GM12878 (cell line): ENCODE measurements around the gene POLN. TPM values are rescaled to one million over a fixed set of nuclear protein-coding genes. Genes with fewer than 3 reads are reported as not detected.

Experiments
- ATAC-seq: fragments of 200-7000 bp; cut with Tn5 transposase; 3 replicates; pipeline ENCODE4 v1.9.1; 2020; ENCODE audit warnings: mild to moderate bottlenecking, moderate library complexity
- BruUV-seq: library from RNA; stranded (reverse); fragments of 400-500 nt; replicated peaks from 2 replicates; lab custom pipeline; 2021; lab: Mats Ljungman, UMichigan
- CTCF ChIA-PET: fragments of 300-600 bp; sonication (Branson Sonifier 250); formaldehyde crosslinking; extraction: SDS; loops from one replicate; lab custom pipeline; 2021; ENCODE audit warnings: inconsistent platforms; lab: Yijun Ruan, JAX
- POLR2A ChIA-PET: fragments of 350-600 bp; formaldehyde crosslinking; extraction: SDS; loops from one replicate; lab custom pipeline; 2021; ENCODE audit warnings: inconsistent platforms; lab: Charles Lee
- RAD21 ChIA-PET: fragments of 300-600 bp; sonication (Branson Sonifier 250); formaldehyde crosslinking; loops from one replicate; lab custom pipeline; 2023; ENCODE audit warnings: antibody characterized with exemption; ENCODE audit not compliant: unreplicated experiment; lab: Charles Lee
- SMC1A ChIA-PET: fragments of 300-600 bp; sonication (Branson Sonifier 250); formaldehyde crosslinking; loops from one replicate; lab custom pipeline; 2023; ENCODE audit not compliant: unreplicated experiment, uncharacterized antibody; lab: Charles Lee
- DNase-seq: peaks from one replicate; pipeline ENCODE4 v3.0.0-alpha.2; 2011; ENCODE audit warnings: low read depth, low spot score
- FAIRE-seq: peaks from 3 replicates; lab custom pipeline; 2011; peaks lifted over from hg19 to GRCh38; lab: Jason Lieb, UNC
- H2AFZ ChIP-seq: 2 replicates; pipeline ENCODE4 v1.6.0; 2011; ENCODE audit warnings: low read depth, low read length, control low read depth; ENCODE audit not compliant: control insufficient read depth
- H3K27ac ChIP-seq: 2 replicates; pipeline ENCODE4 v1.5.1; 2011; ENCODE audit warnings: control low read depth; ENCODE audit not compliant: control insufficient read depth, insufficient read depth
- H3K27me3 ChIP-seq, 2 experiments: replicated peaks in 1 of 2; 2 replicates each; pipeline versions ENCODE4 v1.6.0 to v1.6.1; 2011; ENCODE audit warnings: low read length in 1 of 2; ENCODE audit not compliant: control insufficient read depth in 2 of 2, insufficient read depth in 2 of 2
- H3K36me3 ChIP-seq, 2 experiments: 2 replicates each; pipeline ENCODE4 v1.5.1; 2011; ENCODE audit warnings: low read length in 1 of 2; ENCODE audit not compliant: control insufficient read depth in 2 of 2, insufficient read depth in 2 of 2
- H3K4me1 ChIP-seq: 2 replicates; pipeline ENCODE4 v1.6.1; 2011; ENCODE audit warnings: mild to moderate bottlenecking, low read length, moderate library complexity, mixed read lengths; ENCODE audit not compliant: control insufficient read depth, insufficient read depth
- H3K4me2 ChIP-seq: 2 replicates; pipeline ENCODE4 v1.6.0; 2011; ENCODE audit warnings: control low read depth; ENCODE audit not compliant: control insufficient read depth, insufficient read depth
- H3K4me3 ChIP-seq: fragments of 200-600 bp; sonication (generic); 2 replicates; pipeline ENCODE4 v1.5.1; 2016
- H3K79me2 ChIP-seq: 2 replicates; pipeline ENCODE4 v1.6.0; 2011; ENCODE audit warnings: low read length; ENCODE audit not compliant: control insufficient read depth, insufficient read depth
- H3K9ac ChIP-seq: 2 replicates; pipeline ENCODE4 v1.8.0; 2011; ENCODE audit warnings: low read length, control low read depth, mixed read lengths; ENCODE audit not compliant: control insufficient read depth, insufficient read depth
- H3K9me3 ChIP-seq: replicated peaks from 3 replicates; pipeline ENCODE4 v1.5.1; 2011; ENCODE audit warnings: mild to moderate bottlenecking, low read length; ENCODE audit not compliant: control insufficient read depth, insufficient read depth
- H4K20me1 ChIP-seq: 2 replicates; pipeline ENCODE4 v1.6.0; 2011; ENCODE audit not compliant: control insufficient read depth, insufficient read depth
- BACH1 ChIP-seq: fragments of 450-650 bp; IDR thresholded peaks from 2 replicates; pipeline ENCODE4 v1.6.1; 2017; ENCODE audit warnings: mild to moderate bottlenecking, borderline replicate concordance
- CBFB ChIP-seq: IDR thresholded peaks from 2 replicates; pipeline ENCODE4 v1.6.1; 2016; ENCODE audit warnings: antibody characterized with exemption, low read depth
- CTCF ChIP-seq, 3 experiments: IDR thresholded peaks in 2 of 3; conservative IDR thresholded peaks in 1 of 3; 2 replicates each; pipeline ENCODE4 v1.5.1; 2011; ENCODE audit warnings: low read depth in 3 of 3, low read length in 3 of 3, mild to moderate bottlenecking in 3 of 3, control low read depth in 2 of 3, moderate library complexity in 2 of 3, inconsistent platforms in 1 of 3, mixed read lengths in 1 of 3; ENCODE audit not compliant: control insufficient read depth in 2 of 3, insufficient read depth in 1 of 3; ENCODE audit errors: extremely low read depth in 1 of 3
- ETV6 ChIP-seq, 2 experiments: fragments of 450-650 bp in 1 of 2; IDR thresholded peaks in 1 of 2; conservative IDR thresholded peaks in 1 of 2; 2 replicates each; pipeline ENCODE4 v1.6.1; 2014; ENCODE audit warnings: antibody characterized with exemption in 1 of 2, borderline replicate concordance in 1 of 2, low read depth in 1 of 2, mild to moderate bottlenecking in 1 of 2, moderate library complexity in 1 of 2
- HSF1 ChIP-seq: fragments of 150-350 bp; IDR thresholded peaks from 2 replicates; pipeline ENCODE4 v1.6.1; 2014; ENCODE audit warnings: mild to moderate bottlenecking, low read depth, low read length
- PBX3 ChIP-seq: IDR thresholded peaks from 2 replicates; pipeline ENCODE4 v1.6.1; 2011; ENCODE audit warnings: mild to moderate bottlenecking, low read depth, low read length, moderate library complexity; ENCODE audit not compliant: insufficient replicate concordance
- POLR2AphosphoS2 ChIP-seq: IDR thresholded peaks from 2 replicates; pipeline ENCODE4 v1.6.1; 2011; ENCODE audit warnings: low read depth, mild to moderate bottlenecking, low read length, improper control_type of control experiment, moderate library complexity
- POLR2AphosphoS5 ChIP-seq: IDR thresholded peaks from 2 replicates; pipeline ENCODE4 v1.6.1; 2011; ENCODE audit warnings: mild to moderate bottlenecking, low read length, inconsistent platforms
- REST ChIP-seq: IDR thresholded peaks from 2 replicates; pipeline ENCODE4 v1.6.1; 2012; ENCODE audit warnings: mild to moderate bottlenecking, low read depth, low read length
- TCF7 ChIP-seq: IDR thresholded peaks from 2 replicates; pipeline ENCODE4 v1.6.1; 2014; ENCODE audit warnings: antibody characterized with exemption, borderline replicate concordance
- WGBS: methylation state at CpG from one replicate; pipeline ENCODE4 v1.1.6; 2016; ENCODE audit warnings: low lambda C conversion rate; ENCODE audit not compliant: insufficient replicate concordance, insufficient coverage; ENCODE audit errors: missing lambda C conversion rate; 5-methylcytosine and 5-hydroxymethylcytosine counted together
- in situ Hi-C: fragments of 300-500 bp; cut with MboI; formaldehyde crosslinking; loops from 9 replicates; pipeline ENCODE4 v1.14.3; 2018; ENCODE audit warnings: mixed read lengths
- intact Hi-C: fragments of 100-400 bp; cut with micrococcal nuclease; formaldehyde crosslinking; loops from one replicate; pipeline ENCODE4 v1.14.2; 2022; ENCODE audit not compliant: unreplicated experiment
- polyA plus RNA-seq, 11 experiments: library from polyadenylated mRNA; depleted of rRNA in 4 of 11; unstranded in 6 of 11; stranded (reverse) in 5 of 11; fragments of >200 nt; fragmentation: Nextera tagmentation in 4 of 11; fragmentation: Illumina TruSeq in 1 of 11; extraction: Ambion mirVana in 4 of 11; extraction: Trizol in 1 of 11; gene quantifications; 1 replicate in 1 of 11; 2 replicates in 10 of 11; pipeline versions ENCODE4 v1.2.1 to v1.2.3, GENCODE V29; 2011 to 2016; ENCODE audit warnings: inconsistent platforms in 2 of 11, missing spikeins in 2 of 11, low read depth in 1 of 11
- total RNA-seq, 4 experiments: library from RNA; depleted of rRNA in 3 of 4; stranded (reverse); fragments of >200 nt in 3 of 4; fragmentation: Illumina TruSeq in 1 of 4; extraction: Trizol in 1 of 4; gene quantifications; 2 replicates each; pipeline versions ENCODE4 v1.2.1 to v1.2.3, GENCODE V29; 2013 to 2021

POLN gene
- total and polyA plus RNA-seq, 10 of the 15 experiments (the other 5 are each of a cell fraction or from before 2014, with no cell fraction given): 0.09 to 2.0 (median 0.95) TPM; not detected in 1

- TF ChIP-seq POLR2AphosphoS5 (no peak), HSF1 (no peak), REST (no peak), BACH1 (no peak), CBFB (no peak), ETV6 (conservative IDR thresholded peaks at IDR 0.05 in 1 of 2, IDR thresholded peaks at IDR 0.05 in 1 of 2; ENCODE audit: borderline replicate concordance in 1 of 2, low read depth in 1 of 2) (no peak), POLR2AphosphoS2 (no peak)
Measured at GRCh38 chr4:2093265-2093664, 148.7 kb downstream of the POLN start (continued).

GRCh38 chr4:2092669-2093053 lies 149.3 kb downstream of the POLN start:
- no peak overlapping the region for H3K9ac ChIP-seq
- BruUV-seq: no TSS peak
- H3K27ac ChIP-seq: no peak overlapping the region
- H3K9me3 ChIP-seq: no peaks in the 10 kb centered on the region; the same call in 2 of the 3 replicates
- ChIA-PET CTCF (interaction anchor here (0.6 kb wide), 1 partner anchor 18 kb away, joined by 5 read pairs; no protein-coding TSS in a partner anchor), RAD21 (no interaction called here), SMC1A (no interaction called here), POLR2A (no interaction called here)
- H3K36me3 ChIP-seq: no peaks in the 10 kb centered on the region
- DNase-seq (no peak), ATAC-seq (no peak), FAIRE-seq (no peak)
- intact Hi-C loops: no loop called here
- H3K4me2 ChIP-seq: no peak overlapping the region
- H3K27me3 ChIP-seq: peaks cover 0 to 2% of the 10 kb centered on the region in 2 experiments; a peak in 2 of 4 replicates
- no peaks in the 10 kb centered on the region for H3K79me2 ChIP-seq
- H4K20me1 ChIP-seq: no peaks in the 10 kb centered on the region
- no peak overlapping the region for H3K4me3 ChIP-seq
- in situ Hi-C loops: no loop called here
- WGBS: 31% methylated on average over 6 of the region's 6 CpGs
- no peak overlapping the region for H2AFZ ChIP-seq
- no peaks in the 10 kb centered on the region for H3K4me1 ChIP-seq
- TF ChIP-seq PBX3: no peak
- no peak for TF ChIP-seq CTCF (IDR thresholded peaks at IDR 0.05 in 2 of 3, conservative IDR thresholded peaks at IDR 0.05 in 1 of 3; ENCODE audit: control insufficient read depth in 2 of 3, extremely low read depth in 1 of 3, insufficient read depth in 1 of 3, low read depth in 3 of 3, low read length in 3 of 3)
- no peak for TF ChIP-seq TCF7
